A204.1 (cell line): Measurements from ENCODE around the gene POC1B.
"Not testable (repeated sequence)": the region's sequence is repeated elsewhere in the genome, so short reads cannot be mapped to it uniquely, and the experiment has no call there.

Source experiments
- FAIRE-seq: peaks from 2 replicates; lab custom pipeline; 2012; peaks lifted over from hg19 to GRCh38; lab: Jason Lieb, UNC

The POC1B gene

GRCh38 chr12:89461649-89462612, 63.9 kb downstream of the POC1B start:
- FAIRE-seq, result peak; percentile 96

GRCh38 chr12:89461190-89461589, 64.7 kb downstream of the POC1B start:
- no peak for FAIRE-seq

GRCh38 chr12:89459279-89459678, 66.6 kb downstream of the POC1B start:
- not testable (repeated sequence) for FAIRE-seq

- no peak for FAIRE-seq
Measured at GRCh38 chr12:89456565-89456964, 69.3 kb downstream of the POC1B start.

GRCh38 chr12:89454080-89454848, 71.6 kb downstream of the POC1B start:
- FAIRE-seq, result no peak

GRCh38 chr12:89453121-89453978, 72.5 kb downstream of the POC1B start:
- FAIRE-seq, result no peak

- no peak for FAIRE-seq
Measured at GRCh38 chr12:89451841-89452251, 74.0 kb downstream of the POC1B start.

- no peak for FAIRE-seq
Measured at GRCh38 chr12:89450907-89451306, 74.9 kb downstream of the POC1B start.

GRCh38 chr12:89448951-89449371, 76.9 kb downstream of the POC1B start:
- FAIRE-seq, result no peak

GRCh38 chr12:89448526-89448925, 77.3 kb downstream of the POC1B start:
- FAIRE-seq, result no peak

- FAIRE-seq, result no peak
Measured at GRCh38 chr12:89439941-89440340, 85.9 kb downstream of the POC1B start.

GRCh38 chr12:89437231-89437630, 88.6 kb downstream of the POC1B start:
- no peak for FAIRE-seq

- FAIRE-seq, result no peak
Measured at GRCh38 chr12:89436062-89436461, 89.8 kb downstream of the POC1B start.

GRCh38 chr12:89433634-89434033, 92.2 kb downstream of the POC1B start:
- FAIRE-seq, result no peak

GRCh38 chr12:89432396-89432795, 93.5 kb downstream of the POC1B start:
- no peak for FAIRE-seq

- no peak for FAIRE-seq
Measured at GRCh38 chr12:89429528-89429927, 96.3 kb downstream of the POC1B start.

- FAIRE-seq, result no peak
Measured at GRCh38 chr12:89427508-89428156, 98.2 kb downstream of the POC1B start.

- FAIRE-seq, result no peak
Measured at GRCh38 chr12:89424846-89425245, 101.0 kb downstream of the POC1B start.

GRCh38 chr12:89424389-89424788, 101.5 kb downstream of the POC1B start:
- no peak for FAIRE-seq

- no peak for FAIRE-seq
Measured at GRCh38 chr12:89421092-89421835, 104.6 kb downstream of the POC1B start.
